Fibroblast of lung (primary cell): Measurements from ENCODE around the gene CCDC89.

Experiments
- CTCF ChIP-seq, 2 donors: IDR thresholded peaks in 1 of 2; conservative IDR thresholded peaks in 1 of 2; 1 replicate in 1 of 2; 2 replicates in 1 of 2; pipeline ENCODE4 v1.5.1; 2011 to 2012; ENCODE audit warnings: low read length in 2 of 2, control low read depth in 1 of 2, inconsistent platforms in 1 of 2, low read depth in 1 of 2, mild to moderate bottlenecking in 1 of 2
- EZH2 ChIP-seq: IDR thresholded peaks from 2 replicates; pipeline ENCODE4 v1.5.1; 2012; ENCODE audit warnings: low read length, control low read depth, mild to moderate bottlenecking; ENCODE audit errors: missing control alignments

GRCh38 chr11:85695546-85695945, 9.6 kb upstream of the CCDC89 start:
- TF ChIP-seq CTCF (conservative IDR thresholded peaks at IDR 0.05 in 1 of 2, IDR thresholded peaks at IDR 0.05 in 1 of 2; ENCODE audit: low read depth in 1 of 2, low read length in 2 of 2), result no peak
- no peak for TF ChIP-seq EZH2
